NCI-H2171 (cell line): ENCODE measurements around the gene S100B.
"Not testable (repeated sequence)": the region's sequence is repeated elsewhere in the genome, so short reads cannot be mapped to it uniquely, and the experiment has no call there.

Experiments
- DNase-seq: peaks from one replicate; lab custom pipeline; 2025; lab: John Stamatoyannopoulos, UW

Gene S100B

GRCh38 chr21:46604975-46605766 is at the start of gene S100B:
S100B (minus strand) TSS chr21:46605082; CDS start chr21:46602415, 2,667 bp downstream.
- DNase-seq, result no peak

- DNase-seq, result no peak
These were observed 46.2 kb upstream of the S100B start for GRCh38 chr21:46651121-46651520.

GRCh38 chr21:46650476-46651098 is 45.7 kb upstream of the S100B start:
- no peak for DNase-seq

- DNase-seq, result no peak
These were observed 44.5 kb upstream of the S100B start for GRCh38 chr21:46649356-46649755.

GRCh38 chr21:46648539-46648938 is 43.7 kb upstream of the S100B start:
- no peak for DNase-seq

- no peak for DNase-seq
These were observed 41.8 kb upstream of the S100B start for GRCh38 chr21:46646541-46647154.

GRCh38 chr21:46645840-46646239 is 41.0 kb upstream of the S100B start:
- no peak for DNase-seq

GRCh38 chr21:46643379-46644177 is 38.7 kb upstream of the S100B start:
- no peak for DNase-seq

- no peak for DNase-seq
These were observed 36.8 kb upstream of the S100B start for GRCh38 chr21:46641656-46642055.

GRCh38 chr21:46639489-46640386 is 34.9 kb upstream of the S100B start:
- DNase-seq, result no peak

GRCh38 chr21:46637952-46638746 is 33.3 kb upstream of the S100B start:
- DNase-seq, result no peak

GRCh38 chr21:46636550-46637285 is 31.8 kb upstream of the S100B start:
- DNase-seq, result no peak

- no peak for DNase-seq
These were observed 31.3 kb upstream of the S100B start for GRCh38 chr21:46636181-46636512.

- DNase-seq, result peak; percentile 92
These were observed 30.7 kb upstream of the S100B start, which contains the start of gene PRMT2 for GRCh38 chr21:46635324-46636180. PRMT2 (plus strand) TSS chr21:46635674; CDS start chr21:46636952, 1,278 bp downstream.

GRCh38 chr21:46634966-46635323 is 30.1 kb upstream of the S100B start:
- DNase-seq, result peak; percentile 85

- no peak for DNase-seq
These were observed 29.5 kb upstream of the S100B start for GRCh38 chr21:46634427-46634826.

- DNase-seq, result no peak
These were observed 28.7 kb upstream of the S100B start for GRCh38 chr21:46633566-46633965.

- DNase-seq, result not testable (repeated sequence)
These were observed 26.0 kb upstream of the S100B start for GRCh38 chr21:46630915-46631314.

GRCh38 chr21:46628868-46629267 is 24.0 kb upstream of the S100B start:
- DNase-seq, result no peak
